ENCODE results near the gene NF1. TPM values are rescaled to one million over a fixed set of nuclear protein-coding genes. Genes with fewer than 3 reads are reported as not detected.

The NF1 gene
- total RNA-seq, 4 donors from 2014 or later: 66.1 to 107 (median 90.9) TPM

DNA sequence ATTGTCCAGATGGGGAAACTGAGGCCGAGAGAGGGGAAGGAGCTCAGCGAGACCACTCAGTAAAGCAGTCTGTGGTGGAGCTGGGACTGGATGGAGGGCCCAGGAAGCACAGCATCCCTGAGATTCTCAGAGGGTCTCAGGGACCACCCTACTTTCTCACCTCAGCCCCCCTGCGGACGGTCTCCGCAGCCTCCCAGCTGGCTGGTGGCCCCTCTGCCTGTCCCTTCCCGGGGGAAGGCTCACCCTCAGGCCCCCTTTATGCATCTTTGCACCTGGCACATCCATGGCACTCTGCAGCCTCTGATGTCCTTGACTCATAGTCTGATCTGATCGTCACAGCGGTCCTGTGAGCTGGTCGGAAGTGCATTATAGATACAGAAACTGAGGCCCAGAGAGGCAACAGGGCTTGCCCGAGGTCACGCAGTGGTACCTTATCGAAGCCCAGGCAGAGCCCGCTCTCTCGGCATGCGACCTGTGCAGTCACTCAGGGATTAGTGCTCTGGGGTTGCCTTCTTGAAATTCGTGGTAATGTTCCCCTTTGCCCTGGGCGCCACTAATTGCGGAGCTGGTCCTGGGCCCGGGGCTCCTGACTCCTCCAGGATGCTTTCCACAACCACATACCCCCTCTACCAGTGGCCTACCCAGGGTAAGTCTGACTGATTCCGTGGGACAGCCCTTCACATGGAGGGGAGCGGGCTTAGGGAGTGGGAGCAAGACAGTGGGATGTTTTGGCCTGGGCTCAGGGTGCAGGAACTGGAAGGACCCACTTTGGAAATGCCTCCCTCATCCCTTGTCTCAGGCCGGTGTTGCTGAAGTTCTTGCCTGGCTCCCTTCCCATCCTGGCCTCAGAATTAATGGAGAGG lies 321.1 kb downstream of the NF1 start:
- Histone ChIP-seq H3K9me3 (no peaks in the 10 kb centered on the region), H3K36me3 (no peaks in the 10 kb centered on the region), H3K4me1 (peaks cover 0 to 46% (median 27%) of the 10 kb centered on the region in 4 donors), H3K4me3 (no peak overlapping the region), H3K27ac (peak overlapping the region in 3 of 4 donors; percentile 63 to 96 (median 89)), H3K27me3 (no peaks in the 10 kb centered on the region)
- TF ChIP-seq POLR2A (IDR thresholded peaks at IDR 0.05): no peak
- TF ChIP-seq, protein P1, sequence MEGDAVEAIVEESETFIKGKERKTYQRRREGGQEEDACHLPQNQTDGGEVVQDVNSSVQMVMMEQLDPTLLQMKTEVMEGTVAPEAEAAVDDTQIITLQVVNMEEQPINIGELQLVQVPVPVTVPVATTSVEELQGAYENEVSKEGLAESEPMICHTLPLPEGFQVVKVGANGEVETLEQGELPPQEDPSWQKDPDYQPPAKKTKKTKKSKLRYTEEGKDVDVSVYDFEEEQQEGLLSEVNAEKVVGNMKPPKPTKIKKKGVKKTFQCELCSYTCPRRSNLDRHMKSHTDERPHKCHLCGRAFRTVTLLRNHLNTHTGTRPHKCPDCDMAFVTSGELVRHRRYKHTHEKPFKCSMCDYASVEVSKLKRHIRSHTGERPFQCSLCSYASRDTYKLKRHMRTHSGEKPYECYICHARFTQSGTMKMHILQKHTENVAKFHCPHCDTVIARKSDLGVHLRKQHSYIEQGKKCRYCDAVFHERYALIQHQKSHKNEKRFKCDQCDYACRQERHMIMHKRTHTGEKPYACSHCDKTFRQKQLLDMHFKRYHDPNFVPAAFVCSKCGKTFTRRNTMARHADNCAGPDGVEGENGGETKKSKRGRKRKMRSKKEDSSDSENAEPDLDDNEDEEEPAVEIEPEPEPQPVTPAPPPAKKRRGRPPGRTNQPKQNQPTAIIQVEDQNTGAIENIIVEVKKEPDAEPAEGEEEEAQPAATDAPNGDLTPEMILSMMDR (IDR thresholded peaks at IDR 0.05): no peak
- TF ChIP-seq EP300 (IDR thresholded peaks at IDR 0.05): no peak
- WGBS, 2 donors: 72 to 79% methylated on average over 19 to 20 of the region's 22 CpGs
- DNase-seq (ENCODE audit: low spot score in 2 of 2): no peak

DNA sequence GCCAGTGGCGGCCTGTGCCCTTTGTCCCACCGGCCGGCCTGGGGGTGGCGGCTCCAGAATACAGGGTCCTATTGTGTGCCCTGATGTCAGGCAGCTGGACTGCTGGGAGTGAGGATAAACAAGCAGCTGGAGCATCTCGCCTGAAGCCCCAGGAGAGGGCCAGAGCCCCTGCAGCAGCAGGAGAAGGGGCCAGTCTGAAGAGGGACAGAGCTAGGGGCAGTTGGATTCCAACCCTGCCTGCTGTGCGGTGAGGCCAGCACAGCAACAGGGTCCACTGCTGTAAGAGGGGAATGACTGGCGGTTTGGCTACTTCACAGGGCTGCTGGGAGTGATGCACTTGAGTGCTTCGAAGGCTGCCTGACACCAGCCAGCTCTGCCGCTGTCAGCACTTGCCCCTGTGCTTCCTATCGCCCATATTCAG lies 321.7 kb downstream of the NF1 start:
- Histone ChIP-seq H3K4me1 (peaks cover 0 to 46% (median 27%) of the 10 kb centered on the region in 4 donors), H3K27me3 (no peaks in the 10 kb centered on the region), H3K9me3 (no peaks in the 10 kb centered on the region), H3K27ac (peak overlapping the region in 3 of 4 donors; percentile 63 to 96 (median 89)), H3K36me3 (no peaks in the 10 kb centered on the region), H3K4me3 (no peak overlapping the region)
- 26 to 28% methylated on average over 9 to 10 of the region's 10 CpGs for WGBS, 2 donors
- peak; percentile 9 to 56 for DNase-seq (ENCODE audit: low spot score in 2 of 2)
- TF ChIP-seq EP300 (IDR thresholded peaks at IDR 0.05): peak in 1 of 2 donors; percentile 74
- TF ChIP-seq, protein P1 (IDR thresholded peaks at IDR 0.05): no peak
- no peak for TF ChIP-seq POLR2A (IDR thresholded peaks at IDR 0.05)

DNA sequence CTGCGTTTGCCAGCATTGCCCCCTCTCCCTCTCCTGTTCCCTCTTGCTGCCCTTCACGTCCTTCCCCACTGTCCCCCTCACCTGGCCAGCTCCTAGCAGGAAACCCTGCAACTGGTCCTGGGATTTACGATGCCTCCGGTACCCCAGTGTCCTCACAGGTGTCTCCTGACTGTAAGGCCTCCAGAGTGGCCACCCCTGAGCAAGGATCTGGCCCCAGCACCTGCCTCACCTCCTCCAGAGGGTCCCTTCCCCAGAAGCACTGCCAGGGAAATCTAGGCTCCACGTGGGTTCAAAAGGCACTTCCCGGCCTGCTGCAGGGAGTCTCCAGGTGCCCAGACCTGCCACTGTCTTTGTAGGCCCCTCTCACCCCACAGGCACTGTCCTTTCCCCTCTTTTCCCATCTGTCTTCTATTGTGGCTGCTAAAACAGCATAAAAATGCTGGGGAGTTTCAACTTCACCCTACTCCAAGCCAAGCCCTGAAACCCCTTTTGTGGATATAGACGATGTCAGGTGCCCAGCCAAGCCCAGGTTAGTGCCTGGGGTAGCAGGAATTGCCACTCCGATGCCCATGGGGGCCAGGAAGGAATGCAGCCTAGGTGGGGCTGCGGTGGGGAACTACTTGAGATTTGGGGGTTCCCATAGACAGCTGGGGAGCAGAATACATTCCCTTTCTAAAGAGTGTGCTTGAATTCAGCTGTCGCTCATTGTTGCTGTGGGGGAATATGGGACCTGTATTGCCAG lies 322.4 kb downstream of the NF1 start:
- TF ChIP-seq EP300 (IDR thresholded peaks at IDR 0.05) (no peak), POLR2A (IDR thresholded peaks at IDR 0.05) (no peak)
- TF ChIP-seq, protein P1 (IDR thresholded peaks at IDR 0.05): no peak
- Histone ChIP-seq H3K27ac (peak overlapping the region in 3 of 4 donors; percentile 63 to 96 (median 89)), H3K4me1 (peaks cover 0 to 46% (median 27%) of the 10 kb centered on the region in 4 donors), H3K4me3 (no peak overlapping the region), H3K36me3 (no peaks in the 10 kb centered on the region), H3K27me3 (no peaks in the 10 kb centered on the region), H3K9me3 (peaks cover 0 to 5% (median 0%) of the 10 kb centered on the region in 4 donors)
- 79% methylated on average over 10 of the region's 10 CpGs for whole genome bisulfite sequencing, 2 donors
- no peak for DNase-seq (ENCODE audit: low spot score in 2 of 2)

DNA sequence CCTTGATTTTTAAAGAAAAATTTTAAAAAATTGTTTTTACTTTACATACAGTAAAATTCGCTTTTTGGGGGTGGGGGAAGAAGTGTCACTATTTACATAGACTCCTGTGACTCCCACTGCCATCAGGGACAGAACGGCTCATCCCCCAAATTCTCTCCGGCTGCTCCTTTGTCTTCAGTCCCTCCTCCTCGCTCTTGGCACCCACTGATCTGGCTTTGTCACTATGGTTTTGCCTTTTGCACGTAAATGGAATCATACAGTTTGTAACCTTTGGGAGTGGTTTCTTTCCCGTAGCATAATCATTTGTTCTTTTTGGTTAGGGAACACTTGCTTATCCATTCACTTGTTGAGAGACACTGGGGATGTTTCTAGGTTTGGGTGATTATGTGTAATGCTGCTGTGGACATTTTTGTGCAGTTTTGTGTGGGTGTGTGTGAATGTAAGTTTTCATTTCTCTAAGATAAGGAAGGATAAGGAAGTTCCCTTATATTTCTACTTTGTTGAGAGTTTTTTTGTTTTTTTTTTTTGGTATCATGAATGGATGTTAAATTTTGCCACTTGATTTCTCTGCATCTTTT lies 324.1 kb downstream of the NF1 start:
- no peaks in the 10 kb centered on the region for H3K27me3 ChIP-seq
- H3K9me3 ChIP-seq: peaks cover 0 to 16% (median 0%) of the 10 kb centered on the region in 4 donors
- no peaks in the 10 kb centered on the region for H3K36me3 ChIP-seq
- WGBS, 2 donors: 23 to 24% methylated on average over 6 of the region's 6 CpGs
- DNase-seq (ENCODE audit: low spot score in 2 of 2): no peak
- no peak overlapping the region for H3K4me3 ChIP-seq
- peaks cover 0 to 36% (median 23%) of the 10 kb centered on the region in 4 donors for H3K4me1 ChIP-seq
- TF ChIP-seq EP300 (IDR thresholded peaks at IDR 0.05) (no peak), POLR2A (IDR thresholded peaks at IDR 0.05) (no peak)
- TF ChIP-seq, protein P1 (IDR thresholded peaks at IDR 0.05): no peak
- peak overlapping the region in 2 of 4 donors; percentile 89 to 96 for H3K27ac ChIP-seq

Data from tibial nerve (tissue), 4 donors.